Transverse colon (tissue), 3 donors: ENCODE results near the gene KCNT2.

Experiments
- CTCF ChIP-seq, 5 experiments: fragments of 200-600 bp in 3 of 5; fragments of 450-650 bp in 2 of 5; sonication (generic) in 3 of 5; IDR thresholded peaks; 1 replicate in 2 of 5; 2 replicates in 3 of 5; pipeline ENCODE4 v1.5.1; 2016 to 2017; ENCODE audit warnings: antibody characterized with exemption in 5 of 5, inconsistent platforms in 3 of 5, mild to moderate bottlenecking in 2 of 5, moderate library complexity in 1 of 5
- EP300 ChIP-seq: sonication (generic); formaldehyde crosslinking; IDR thresholded peaks from one replicate; pipeline ENCODE4 v1.6.1; 2017; ENCODE audit warnings: antibody characterized with exemption, low read depth

- TF ChIP-seq CTCF (IDR thresholded peaks at IDR 0.05), result no peak
- no peak for TF ChIP-seq EP300
These were observed 195.9 kb downstream of the KCNT2 start for GRCh38 chr1:196412326-196412725.
